HG03045 (cell line): ENCODE measurements around the gene ASPM.
"Not testable (repeated sequence)": the region's sequence is repeated elsewhere in the genome, so short reads cannot be mapped to it uniquely, and the experiment has no call there.

Experiments
- ATAC-seq: cut with Tn5 transposase; IDR thresholded peaks from one replicate; pipeline ENCODE4 v1.9.1; 2021; ENCODE audit warnings: mild to moderate bottlenecking, moderate library complexity; ENCODE audit not compliant: unreplicated experiment

Gene ASPM

DNA sequence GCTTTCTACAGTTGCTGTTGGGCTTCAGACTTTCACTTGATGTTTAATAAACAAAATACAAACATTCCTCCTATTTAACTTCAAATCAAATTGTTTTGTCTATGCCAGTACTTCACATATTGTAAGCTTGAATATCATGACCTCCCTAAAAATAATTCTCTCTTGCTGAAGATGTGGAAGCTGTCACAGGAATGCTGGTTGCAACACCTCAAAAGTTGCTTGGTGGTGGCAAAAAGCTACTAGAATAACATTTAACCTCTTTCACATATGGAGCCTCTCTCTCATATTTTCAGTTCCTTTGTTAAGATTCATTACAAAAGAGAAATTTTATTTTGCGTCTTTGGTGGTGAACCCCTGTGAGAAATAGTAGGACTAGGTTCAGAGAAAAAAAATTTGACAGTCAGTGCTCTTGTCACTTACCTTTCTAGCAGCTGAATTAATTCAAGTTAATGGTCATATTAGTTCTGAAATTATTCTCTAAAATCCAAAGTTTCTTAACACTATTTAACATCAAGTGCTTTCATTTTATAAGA is 53.9 kb downstream of the ASPM start:
- ATAC-seq: no peak

DNA sequence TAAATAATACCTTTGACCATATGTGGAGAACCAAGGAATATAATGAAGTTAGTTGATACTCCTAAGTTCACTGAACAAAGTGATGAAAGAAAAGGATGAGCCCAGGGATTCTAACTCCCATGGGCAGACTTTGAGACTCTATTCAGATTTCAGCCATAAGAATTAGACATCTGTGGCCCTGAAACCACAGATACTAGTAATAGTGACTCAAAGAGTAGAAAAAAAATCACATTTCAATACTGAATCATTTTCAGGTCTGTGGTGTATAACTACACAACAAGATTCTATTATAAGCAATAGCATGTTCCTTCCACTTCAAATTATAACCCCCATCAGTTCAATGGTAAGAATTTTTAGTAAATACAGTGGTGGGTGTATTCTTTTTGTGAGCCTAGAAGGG is 63.0 kb downstream of the ASPM start:
- ATAC-seq: no peak

DNA sequence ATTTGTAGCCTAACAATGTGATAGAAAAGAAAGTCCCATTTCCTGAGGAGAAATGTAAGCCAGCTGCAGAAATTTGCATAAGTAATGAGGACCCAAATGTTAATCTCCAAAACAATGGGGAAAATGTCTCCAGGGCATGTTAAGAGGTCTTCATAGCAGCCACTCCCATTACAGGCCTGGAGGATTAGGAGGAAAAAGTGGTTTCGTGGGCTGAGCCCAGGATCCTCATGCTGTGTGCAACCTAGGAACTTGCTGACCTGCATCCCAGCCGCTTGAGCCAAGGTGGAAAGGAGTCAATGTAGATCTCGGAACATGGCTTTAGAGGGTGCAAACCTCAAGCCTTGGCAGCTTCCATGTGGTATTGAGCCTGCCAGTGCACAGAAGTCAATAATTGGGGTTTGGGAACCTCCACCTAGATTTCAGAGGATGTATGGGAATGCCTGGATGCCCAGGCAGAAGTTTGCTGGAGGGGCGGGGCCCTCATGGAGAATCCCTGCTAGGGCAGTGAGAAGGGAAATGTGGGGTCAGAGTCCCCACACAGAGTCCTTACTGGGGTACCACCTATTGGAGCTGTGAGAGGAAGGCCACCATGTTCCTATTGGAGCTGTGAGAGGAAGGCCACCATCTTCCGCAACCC is 65.2 kb downstream of the ASPM start:
- no peak for ATAC-seq

DNA sequence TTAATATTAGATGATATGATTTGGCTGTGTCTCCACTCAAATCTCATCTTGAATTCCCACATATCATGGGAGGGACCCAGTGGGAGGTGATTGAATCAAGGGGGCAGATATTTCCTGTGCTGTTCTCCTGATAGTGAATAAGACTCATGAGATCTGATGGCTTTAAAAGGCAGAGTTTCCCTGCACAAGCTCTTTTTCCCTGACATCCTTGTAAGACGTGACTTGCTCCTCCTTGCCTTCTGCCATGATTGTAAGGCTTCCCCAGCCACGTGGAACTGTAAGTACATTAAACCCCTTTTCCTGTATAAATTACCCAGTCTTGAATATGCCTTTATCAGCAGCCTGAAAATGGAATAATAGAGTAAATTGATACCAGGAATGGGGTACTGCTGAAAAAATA is 66.1 kb downstream of the ASPM start:
- no peak for ATAC-seq

DNA sequence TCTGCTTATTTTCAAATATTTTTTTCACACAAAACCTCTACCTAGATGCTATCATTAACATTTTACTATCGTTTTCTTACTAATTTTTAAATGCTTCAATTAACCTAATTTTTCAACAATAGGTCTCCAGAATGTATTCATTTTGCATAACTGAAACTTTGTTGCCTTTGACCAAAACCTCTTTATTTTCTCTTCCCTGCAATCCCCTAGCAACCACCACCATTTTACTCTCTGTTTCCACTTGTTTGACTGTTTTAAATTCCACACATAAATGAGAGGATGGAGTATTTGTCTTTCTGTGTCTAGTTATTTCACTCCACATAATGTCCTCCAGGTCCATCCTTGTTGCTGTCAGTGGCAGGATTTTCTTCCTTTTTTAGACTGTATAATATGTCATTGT is 69.9 kb downstream of the ASPM start:
- no peak for ATAC-seq

DNA sequence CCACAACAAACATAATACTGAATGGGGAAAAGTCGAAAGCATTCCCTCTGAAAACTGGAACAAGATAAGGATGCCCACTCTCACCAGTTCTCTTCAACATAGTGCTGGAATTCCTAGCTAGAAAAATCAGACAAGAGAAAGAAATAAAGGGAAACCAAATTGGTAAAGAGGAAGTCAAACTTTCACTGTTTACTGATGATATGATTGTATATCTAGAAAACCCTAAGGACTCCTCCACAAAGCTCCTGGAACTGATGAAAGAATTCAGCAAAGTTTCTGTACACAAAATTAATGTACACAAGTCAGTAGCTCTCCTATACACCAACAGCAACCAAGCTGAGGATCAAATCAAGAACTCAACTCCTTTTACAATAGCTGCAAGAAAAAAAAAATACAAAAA is 72.5 kb downstream of the ASPM start:
- no peak for ATAC-seq

DNA sequence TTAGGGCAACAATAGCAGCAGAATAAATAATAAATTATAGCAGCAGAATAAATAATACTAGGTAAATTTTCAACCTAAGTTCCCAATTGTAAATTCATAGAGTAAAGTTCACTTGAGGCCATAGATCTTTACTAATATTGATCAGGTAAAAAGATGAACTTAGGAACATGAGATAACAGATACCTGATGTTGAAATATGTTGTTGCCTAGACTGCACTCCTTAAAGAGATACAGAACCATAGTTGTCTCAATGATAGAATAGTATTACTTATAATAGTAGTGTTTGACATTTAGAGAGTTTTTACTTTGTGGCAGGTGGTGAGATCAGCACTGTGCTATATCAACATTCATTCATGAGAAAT is 79.0 kb downstream of the ASPM start:
- ATAC-seq: no peak

DNA sequence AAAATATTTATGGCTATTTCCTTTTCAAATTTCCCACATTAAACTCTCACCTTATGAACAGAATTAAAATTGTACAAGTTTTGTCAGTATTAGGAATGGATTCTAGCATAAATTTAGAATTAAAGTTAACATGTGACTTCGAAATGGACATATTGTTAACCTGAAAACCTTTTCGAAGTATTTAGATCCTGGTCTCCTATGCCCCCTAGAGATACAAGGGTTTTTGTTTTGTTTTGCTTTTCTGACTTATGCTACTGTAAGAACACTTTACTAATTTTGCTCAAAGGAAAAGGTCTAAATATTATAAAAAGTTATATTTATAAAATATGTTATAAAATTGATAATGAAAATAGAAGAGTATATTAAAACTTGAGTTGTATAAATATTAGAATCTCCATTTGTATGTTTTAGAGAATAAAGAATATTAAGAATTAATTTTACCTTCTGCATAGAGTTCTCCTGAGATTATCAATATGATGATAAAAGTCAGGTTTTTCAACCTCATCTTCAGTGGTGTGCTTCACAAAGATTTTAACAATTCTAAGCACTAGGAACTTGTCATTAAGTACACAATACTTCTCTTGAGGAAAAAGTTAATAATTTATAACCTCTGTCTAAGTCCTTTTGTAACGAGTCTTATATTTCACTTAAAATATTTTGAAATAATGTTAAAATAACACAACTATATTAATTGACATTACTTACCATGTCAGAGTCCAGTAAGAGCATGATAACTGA is 79.6 kb downstream of the ASPM start, which contains the start of gene F13B:
TSS of gene F13B (minus strand) at position 542 of the 738 bp plus-strand sequence. CDS start at position 505, 37 bp downstream.
- no peak for ATAC-seq

DNA sequence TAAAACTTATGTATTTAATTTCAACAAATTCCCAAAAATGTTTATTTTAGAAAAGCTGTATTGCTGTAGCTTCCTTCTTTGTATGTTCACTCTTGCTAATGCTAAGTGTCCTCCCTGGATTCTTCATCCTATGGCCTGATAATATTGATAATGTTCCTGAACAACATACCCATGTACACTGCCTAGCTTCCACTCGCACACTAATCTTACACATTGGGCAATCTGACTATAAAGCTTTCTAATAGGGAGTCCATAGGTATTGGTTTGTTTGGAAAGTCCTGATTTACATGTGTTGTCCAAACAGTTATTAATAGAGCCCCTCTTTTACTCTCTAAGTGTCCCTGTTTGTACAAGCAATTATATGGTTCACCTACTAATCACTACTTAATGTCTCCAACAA is 80.2 kb downstream of the ASPM start:
- no peak for ATAC-seq

DNA sequence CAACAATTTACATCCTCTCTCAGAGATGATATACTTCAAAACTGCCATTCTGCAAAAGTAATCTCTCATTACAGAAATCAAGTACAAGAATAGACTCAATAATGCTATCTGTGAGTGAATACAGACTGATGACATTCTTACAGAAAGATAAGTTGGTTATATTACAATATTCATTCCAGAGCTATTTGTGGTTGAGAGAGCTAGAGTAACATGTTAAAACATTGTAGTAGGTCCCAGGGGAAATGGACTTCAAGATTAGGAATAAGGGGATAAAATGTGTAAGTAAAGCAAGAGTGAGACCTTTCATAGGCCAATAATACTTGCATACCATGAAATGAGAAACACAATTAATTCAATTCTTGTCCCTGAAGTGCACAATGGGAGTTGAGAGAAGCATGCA is 80.9 kb downstream of the ASPM start:
- ATAC-seq: no peak

DNA sequence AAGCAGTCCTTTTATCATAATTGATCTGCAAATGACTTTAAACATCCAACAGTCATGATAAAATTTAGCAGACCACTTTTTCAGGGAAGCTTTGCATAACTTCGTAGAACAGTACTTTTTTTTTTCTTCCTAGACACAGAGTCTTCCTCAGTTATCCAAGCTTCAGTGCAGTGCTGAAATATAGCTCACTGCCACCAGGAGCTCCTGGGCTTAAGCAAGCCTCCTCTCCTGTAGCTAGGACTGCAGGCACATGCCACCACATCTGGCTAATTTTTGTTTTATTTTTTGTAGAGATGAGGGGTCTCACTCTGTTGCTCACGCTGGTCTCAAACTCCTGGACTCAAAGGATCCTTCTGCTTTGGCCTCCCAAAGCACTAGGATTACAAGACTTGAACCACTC is 83.3 kb downstream of the ASPM start:
- ATAC-seq: peak; percentile 29

DNA sequence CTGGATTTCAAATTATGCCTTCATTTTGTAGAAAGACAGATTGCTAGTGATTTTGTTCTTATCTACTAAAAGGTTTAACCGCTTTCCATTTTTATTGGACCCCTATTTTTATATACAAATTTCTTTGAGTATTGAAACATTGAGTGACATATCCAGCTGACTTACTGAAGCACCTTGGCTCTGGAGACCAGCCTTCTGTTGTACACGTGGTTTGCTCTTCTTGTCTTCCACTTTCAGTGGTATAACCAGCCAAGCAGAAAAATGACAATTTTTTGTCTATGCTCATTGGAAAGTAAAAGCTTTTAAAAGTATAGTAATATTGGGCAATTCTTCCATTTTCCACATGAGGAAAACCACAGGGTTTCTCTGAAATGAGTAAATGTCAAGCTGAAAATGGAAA is 83.8 kb downstream of the ASPM start:
- peak; percentile 74 for ATAC-seq

DNA sequence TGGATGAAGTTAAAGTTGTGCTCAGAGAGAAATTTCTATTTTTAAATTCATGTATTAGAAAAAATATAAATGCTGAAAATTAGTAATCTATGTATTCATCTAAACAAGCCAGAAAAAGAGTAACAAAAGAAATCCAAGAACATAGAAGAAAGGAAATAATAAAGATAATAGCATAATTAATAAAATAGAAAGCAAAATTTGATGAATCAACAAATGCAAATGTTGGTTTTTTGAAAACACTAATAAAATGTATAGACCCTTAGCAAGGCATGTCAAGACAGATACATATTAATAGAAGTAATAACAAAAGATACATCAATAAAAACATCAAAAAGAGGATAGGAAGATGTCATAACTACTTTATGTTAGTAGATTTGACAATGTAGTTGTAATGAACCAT is 97.4 kb downstream of the ASPM start:
- ATAC-seq: no peak

DNA sequence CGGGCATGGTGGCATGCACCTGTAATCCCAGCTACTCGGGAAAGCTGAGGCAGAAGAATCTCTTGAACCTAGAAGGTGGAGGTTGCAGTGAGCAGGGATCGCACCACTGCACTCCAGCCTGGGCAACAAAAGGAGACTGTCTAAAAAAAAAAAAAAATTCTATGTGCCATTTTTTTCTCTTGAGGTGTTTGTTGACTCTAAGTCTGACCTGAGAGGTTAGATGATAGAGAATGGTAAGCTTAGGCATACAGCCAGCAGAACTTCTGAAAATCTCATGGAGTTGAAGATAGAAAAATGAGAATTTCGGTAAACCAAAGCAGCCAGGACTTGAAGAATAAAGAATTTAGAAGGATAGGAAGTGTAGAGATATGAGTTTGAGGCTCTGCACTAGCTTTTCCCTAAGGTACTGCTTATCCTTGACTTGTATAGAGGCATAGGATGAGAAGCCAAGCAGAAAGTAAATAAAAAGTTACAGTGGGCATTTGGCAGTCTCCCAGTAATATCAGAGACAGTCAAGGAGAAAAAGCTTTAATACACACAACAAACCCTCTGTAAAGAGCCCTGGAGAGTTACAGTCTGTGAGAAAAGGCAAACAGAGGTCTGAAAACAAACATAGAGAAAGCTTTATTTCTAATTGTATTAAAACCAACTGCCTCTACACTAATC is 103.7 kb downstream of the ASPM start:
- ATAC-seq: no peak

DNA sequence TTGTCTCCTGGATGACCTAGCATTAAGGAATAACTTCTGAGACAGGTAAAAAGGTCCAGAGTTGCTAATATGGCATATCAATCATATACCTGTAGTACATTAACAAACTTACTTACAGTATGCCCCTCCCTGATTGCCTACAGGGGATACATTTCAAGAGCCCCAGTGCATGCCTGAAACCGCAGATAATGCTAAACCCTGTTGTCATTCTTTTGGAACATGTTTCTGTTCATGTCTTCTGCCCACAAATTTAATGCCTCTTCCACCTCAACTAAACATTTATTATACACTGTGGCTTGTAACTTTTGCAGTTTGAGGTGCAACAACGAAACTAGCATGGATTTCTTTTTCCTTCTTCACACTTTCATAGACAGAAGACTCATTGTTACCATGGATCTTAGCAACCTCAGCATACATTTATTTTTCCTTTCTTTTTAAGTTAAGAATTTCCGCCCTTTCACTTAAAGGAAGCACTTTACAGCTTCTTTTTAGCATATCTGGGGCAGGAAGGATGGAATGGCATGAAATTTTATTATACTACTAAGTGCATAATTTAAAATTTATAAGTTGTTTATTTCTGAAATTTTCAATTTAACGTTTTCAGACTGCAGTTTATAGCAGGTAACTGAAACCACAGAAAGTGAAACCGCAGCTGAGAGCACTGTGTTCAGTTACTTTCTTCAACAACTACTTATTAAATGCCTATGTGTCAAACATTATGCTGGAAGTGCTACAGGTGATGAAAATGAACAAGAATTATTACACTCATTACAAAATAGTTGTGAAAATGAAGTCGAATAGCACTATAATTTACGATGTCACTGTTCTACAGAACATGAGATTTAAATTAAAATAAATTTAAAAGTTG is 104.7 kb downstream of the ASPM start:
- no peak for ATAC-seq

DNA sequence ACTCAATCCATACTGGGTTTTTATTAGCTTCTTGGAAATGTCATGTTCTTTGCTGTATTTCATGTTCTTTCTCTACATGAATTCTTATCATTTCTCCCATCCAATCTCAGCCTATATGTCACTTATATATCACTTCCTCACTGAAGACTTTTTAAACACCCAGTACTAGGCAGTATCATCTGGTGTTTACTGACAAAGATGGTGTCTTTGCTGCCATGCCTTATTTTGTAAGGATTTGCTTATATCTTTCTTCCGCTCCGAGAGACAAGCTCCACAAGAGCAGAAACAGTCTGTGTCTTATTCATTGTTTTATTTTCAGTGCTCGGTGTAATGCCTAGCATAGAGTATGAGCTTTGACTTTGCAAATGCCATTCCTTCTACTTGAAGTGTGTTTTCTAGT is 109.6 kb downstream of the ASPM start:
- no peak for ATAC-seq

DNA sequence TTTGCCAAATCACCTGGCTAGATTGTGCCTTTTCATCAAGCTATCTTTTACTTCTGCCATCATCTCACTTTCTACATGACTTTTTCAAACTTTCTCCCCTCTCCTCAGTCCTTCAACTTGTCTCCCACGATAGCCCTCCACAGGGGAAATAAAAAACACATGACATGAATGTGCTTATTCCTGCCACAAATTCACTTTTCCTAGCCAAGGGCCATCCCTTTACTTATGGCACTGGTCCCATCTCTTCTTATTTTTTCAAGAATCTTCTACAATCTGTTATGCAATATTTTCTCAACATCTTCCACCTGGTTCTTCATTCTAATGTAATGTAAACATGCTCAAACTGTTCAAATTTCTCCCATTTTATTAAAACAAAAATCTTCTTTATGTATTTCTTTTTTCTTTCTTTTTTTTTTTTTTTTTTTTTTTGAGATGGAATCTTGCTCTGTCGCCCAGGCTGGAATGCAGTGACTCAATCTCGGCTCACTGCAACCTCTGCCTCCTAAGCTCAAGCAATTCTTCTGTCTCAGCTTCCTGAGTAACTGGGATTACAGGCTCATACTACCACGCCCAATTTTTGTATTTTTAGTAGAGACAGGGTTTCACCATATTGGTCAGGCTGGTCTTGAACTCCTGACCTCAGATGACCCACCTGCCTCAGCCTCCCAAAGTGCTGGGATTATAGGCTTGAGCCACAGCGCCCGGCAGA is 111.7 kb downstream of the ASPM start:
- not testable (repeated sequence) for ATAC-seq
